A549 (cell line): ENCODE data around the gene PSRC1. TPM values are rescaled to one million over a fixed set of nuclear protein-coding genes. Genes with fewer than 3 reads are reported as not detected.
"Not testable (repeated sequence)": the region's sequence is repeated elsewhere in the genome, so short reads cannot be mapped to it uniquely, and the experiment has no call there.

ENCODE experiments used
- ATAC-seq, 2 experiments: fragments of 200-7000 bp in 1 of 2; fragments of >200 bp in 1 of 2; cut with Nextera tagmentation in 1 of 2; cut with Tn5 transposase in 1 of 2; 3 replicates each; pipeline versions ENCODE4 v1.8.0 to v1.9.1; 2018 to 2020; ENCODE audit warnings: mild to moderate bottlenecking in 1 of 2, moderate library complexity in 1 of 2
- CTCF ChIA-PET: fragments of 300-600 bp; sonication (Branson Sonifier 250); formaldehyde crosslinking; extraction: SDS; loops from one replicate; lab custom pipeline; 2021; ENCODE audit warnings: antibody characterized with exemption, inconsistent platforms; lab: Yijun Ruan, JAX
- POLR2A ChIA-PET: fragments of 350-600 bp; formaldehyde crosslinking; extraction: SDS; loops from one replicate; lab custom pipeline; 2021; ENCODE audit warnings: antibody characterized with exemption, inconsistent platforms; lab: Yijun Ruan, JAX
- DNase-seq, 2 experiments: peaks; one replicate each; pipeline versions ENCODE4 v3.0.0 to v3.0.0-alpha.2; 2011 to 2016; ENCODE audit warnings: low read depth in 1 of 2, low spot score in 1 of 2
- FAIRE-seq: peaks from 2 replicates; lab custom pipeline; 2011; peaks lifted over from hg19 to GRCh38; lab: Jason Lieb, UNC
- H3K27ac ChIP-seq, 2 experiments: fragments of >200 bp; sonication (Bioruptor Twin); formaldehyde crosslinking; 3 replicates each; pipeline ENCODE4 v1.5.1; 2016 to 2017
- H3K4me1 ChIP-seq: fragments of >200 bp; sonication (Bioruptor Twin); formaldehyde crosslinking; 3 replicates; pipeline ENCODE4 v1.6.1; 2016
- H3K4me2 ChIP-seq: fragments of >200 bp; sonication (Bioruptor Twin); formaldehyde crosslinking; 3 replicates; pipeline ENCODE4 v1.6.1; 2016
- H3K4me3 ChIP-seq: fragments of >200 bp; sonication (Bioruptor Twin); formaldehyde crosslinking; 3 replicates; pipeline ENCODE4 v1.5.1; 2016
- H3K9me3 ChIP-seq: fragments of >200 bp; sonication (Bioruptor Twin); formaldehyde crosslinking; 3 replicates; pipeline ENCODE4 v1.6.1; 2016
- BCL3 ChIP-seq: fragments of >200 bp; sonication (Bioruptor Twin); formaldehyde crosslinking; IDR thresholded peaks from 3 replicates; pipeline ENCODE4 v1.6.1; 2016
- CHD2 ChIP-seq: fragments of 150-350 bp; IDR thresholded peaks from 2 replicates; pipeline ENCODE4 v1.6.1; 2014; ENCODE audit warnings: low read length; ENCODE audit not compliant: partially characterized antibody
- CTCF ChIP-seq: fragments of >200 bp; sonication (Bioruptor Twin); formaldehyde crosslinking; IDR thresholded peaks from 3 replicates; pipeline ENCODE4 v1.5.1; 2016
- FOSL2 ChIP-seq, 2 experiments: fragments of 450-650 bp in 1 of 2; fragments of >200 bp in 1 of 2; sonication (Bioruptor Twin) in 1 of 2; formaldehyde crosslinking; IDR thresholded peaks; 2 replicates each; pipeline versions ENCODE4 v1.5.0 to v1.6.1; 2016 to 2020; ENCODE audit warnings: mild to moderate bottlenecking in 1 of 2, moderate library complexity in 1 of 2
- HDAC2 ChIP-seq: fragments of 200-600 bp; sonication (generic); IDR thresholded peaks from 2 replicates; pipeline ENCODE4 v1.6.1; 2016
- HEYL ChIP-seq: fragments of 250-450 bp; sonication (Bioruptor Pico); IDR thresholded peaks from 2 replicates; pipeline ENCODE4 v1.8.0; 2021; ENCODE audit warnings: mild to moderate bottlenecking, moderate library complexity
- KDM1A ChIP-seq: fragments of 200-600 bp; sonication (generic); IDR thresholded peaks from 2 replicates; pipeline ENCODE4 v1.6.1; 2016; ENCODE audit warnings: low read depth, mild to moderate bottlenecking
- NPAS2 ChIP-seq: fragments of 250-450 bp; sonication (Bioruptor Pico); IDR thresholded peaks from 2 replicates; pipeline ENCODE4 v1.8.0; 2022; ENCODE audit warnings: mild to moderate bottlenecking, moderate library complexity, borderline replicate concordance
- PHF8 ChIP-seq: fragments of 200-600 bp; sonication (generic); IDR thresholded peaks from 2 replicates; pipeline ENCODE4 v1.6.1; 2016; ENCODE audit warnings: low read depth, mild to moderate bottlenecking, antibody characterized with exemption, moderate library complexity, borderline replicate concordance
- POLR2A ChIP-seq: IDR thresholded peaks from 2 replicates; pipeline ENCODE4 v1.6.1; 2012; ENCODE audit warnings: mild to moderate bottlenecking, low read length
- RNF2 ChIP-seq: fragments of 200-600 bp; sonication (generic); IDR thresholded peaks from 2 replicates; pipeline ENCODE4 v1.6.1; 2016; ENCODE audit warnings: low read depth, mild to moderate bottlenecking, antibody characterized with exemption, moderate library complexity, borderline replicate concordance
- SMC3 ChIP-seq: fragments of >200 bp; sonication (Bioruptor Twin); formaldehyde crosslinking; IDR thresholded peaks from 3 replicates; pipeline ENCODE4 v1.6.1; 2018; ENCODE audit warnings: inconsistent platforms
- USF2 ChIP-seq: fragments of 450-650 bp; IDR thresholded peaks from 2 replicates; pipeline ENCODE4 v1.6.1; 2014; ENCODE audit warnings: antibody characterized with exemption
- ZFP36 ChIP-seq: fragments of 450-650 bp; IDR thresholded peaks from 2 replicates; pipeline ENCODE4 v1.6.1; 2014; ENCODE audit warnings: borderline replicate concordance; ENCODE audit not compliant: partially characterized antibody
- ZNF302 ChIP-seq: fragments of 250-450 bp; sonication (Bioruptor Pico); IDR thresholded peaks from 2 replicates; pipeline ENCODE4 v1.9.0; 2021; ENCODE audit warnings: inconsistent platforms, mild to moderate bottlenecking, moderate library complexity
- WGBS: methylation state at CpG from one replicate; pipeline ENCODE4 v1.1.6; 2017; ENCODE audit errors: missing lambda C conversion rate; 5-methylcytosine and 5-hydroxymethylcytosine counted together
- polyA plus RNA-seq, 4 experiments: library from polyadenylated mRNA; depleted of rRNA in 3 of 4; stranded (reverse); fragments of >200 nt; fragmentation: RNase III in 1 of 4; extraction: RNeasy Plus Mini Kit Qiagen cat#74134 plus additional on column Dnase treatment in 1 of 4; gene quantifications; 2 replicates in 3 of 4; 3 replicates in 1 of 4; pipeline ENCODE4 v1.2.3, GENCODE V29; 2011 to 2017

The PSRC1 gene
- polyA plus RNA-seq, 2 of the 4 experiments (the other 2 are of a cell fraction) = 15.3 to 21.5 TPM

GRCh38 chr1:109309347-109309746 is 26.4 kb upstream of the PSRC1 start:
- WGBS = 43% methylated on average over 2 of the region's 2 CpGs
- H3K4me2 ChIP-seq = no peak overlapping the region

GRCh38 chr1:109307274-109308021 is 24.5 kb upstream of the PSRC1 start:
- WGBS = 82% methylated on average over 13 of the region's 14 CpGs
- no peaks in the 10 kb centered on the region for H3K9me3 ChIP-seq
- H3K4me3 ChIP-seq = no peak overlapping the region
- no peak for FAIRE-seq
- ChIA-PET POLR2A (interaction anchor here (0.6 kb wide), 1 partner anchor 207 kb away, joined by 4 read pairs; no protein-coding TSS in a partner anchor), CTCF (interaction anchor here (0.6 to 1.4 kb wide), 2 partner anchors 10 to 80 kb away, joined by 3 to 5 read pairs; no protein-coding TSS in a partner anchor)
- no peak overlapping the region for H3K4me2 ChIP-seq
- H3K4me1 ChIP-seq = no peaks in the 10 kb centered on the region
- TF ChIP-seq RNF2 = no peak
- no peak for TF ChIP-seq KDM1A
- no peak for TF ChIP-seq HEYL (CRISPR knock-in tag)
- no peak for TF ChIP-seq POLR2A
- no peak for TF ChIP-seq CTCF
- no peak for TF ChIP-seq ZFP36
- ATAC-seq = no peak
- DNase-seq = no peak
- H3K27ac ChIP-seq = no peak overlapping the region

More at GRCh38 chr1:109309347-109309746, 26.4 kb upstream of the PSRC1 start:
- ChIA-PET CTCF (no interaction called here), POLR2A (no interaction called here)
- no peak overlapping the region for H3K27ac ChIP-seq
- DNase-seq = no peak
- no peak for FAIRE-seq
- no peak for ATAC-seq
- no peaks in the 10 kb centered on the region for H3K9me3 ChIP-seq
- H3K4me1 ChIP-seq = no peaks in the 10 kb centered on the region
- no peak overlapping the region for H3K4me3 ChIP-seq
- TF ChIP-seq CHD2 (no peak), SMC3 (no peak), HDAC2 (no peak), ZNF302 (CRISPR knock-in tag) (no peak), USF2 (no peak), FOSL2 (IDR thresholded peaks at IDR 0.05) (no peak), FOSL2 (CRISPR knock-in tag; IDR thresholded peaks at IDR 0.05) (no peak), PHF8 (no peak)

GRCh38 chr1:109306832-109307273 is 23.9 kb upstream of the PSRC1 start, which contains the start of gene MYBPHL:
MYBPHL (minus strand) TSS chr1:109307011; CDS start chr1:109306991, 20 bp downstream.
- CTCF ChIA-PET = interaction anchor here (0.6 kb wide), 2 partner anchors 8 to 79 kb away, joined by 3 read pairs; no protein-coding TSS in a partner anchor
- no peaks in the 10 kb centered on the region for H3K4me1 ChIP-seq

GRCh38 chr1:109305991-109306390 is 23.0 kb upstream of the PSRC1 start:
- 71% methylated on average over 10 of the region's 10 CpGs for WGBS
- CTCF ChIA-PET = interaction anchor here (1.4 to 1.7 kb wide), 2 partner anchors 15 to 42 kb away, joined by 3 to 4 read pairs; no protein-coding TSS in a partner anchor
- H3K4me1 ChIP-seq, POLR2A ChIA-PET, H3K27ac ChIP-seq, H3K4me3 ChIP-seq, DNase-seq, FAIRE-seq, H3K4me2 ChIP-seq, H3K9me3 ChIP-seq, ATAC-seq: not testable (repeated sequence)

More at GRCh38 chr1:109306832-109307273, 23.9 kb upstream of the PSRC1 start, which contains the start of gene MYBPHL:
- DNase-seq (no peak), FAIRE-seq (no peak), ATAC-seq (no peak)
- H3K9me3 ChIP-seq = no peaks in the 10 kb centered on the region
- no peak within 1 kb of the TSS for H3K27ac ChIP-seq
- POLR2A ChIA-PET = interaction anchor here (0.6 kb wide), 1 partner anchor 207 kb away, joined by 4 read pairs; no protein-coding TSS in a partner anchor
- H3K4me3 ChIP-seq = no peak within 1 kb of the TSS
- 62% methylated on average over 4 of the region's 7 CpGs for WGBS
- no peak within 1 kb of the TSS for H3K4me2 ChIP-seq
- TF ChIP-seq BCL3 = no peak
- no peak for TF ChIP-seq NPAS2 (CRISPR knock-in tag)
